ELF-1 (cell line): ENCODE data around the gene VAV3.
"Not testable (repeated sequence)": the region's sequence is repeated elsewhere in the genome, so short reads cannot be mapped to it uniquely, and the experiment has no call there.

Experiments
- DNase-seq: peaks from one replicate; pipeline ENCODE4 v3.0.0-alpha.2; 2016; ENCODE audit warnings: low read depth, low spot score

Gene VAV3

DNA sequence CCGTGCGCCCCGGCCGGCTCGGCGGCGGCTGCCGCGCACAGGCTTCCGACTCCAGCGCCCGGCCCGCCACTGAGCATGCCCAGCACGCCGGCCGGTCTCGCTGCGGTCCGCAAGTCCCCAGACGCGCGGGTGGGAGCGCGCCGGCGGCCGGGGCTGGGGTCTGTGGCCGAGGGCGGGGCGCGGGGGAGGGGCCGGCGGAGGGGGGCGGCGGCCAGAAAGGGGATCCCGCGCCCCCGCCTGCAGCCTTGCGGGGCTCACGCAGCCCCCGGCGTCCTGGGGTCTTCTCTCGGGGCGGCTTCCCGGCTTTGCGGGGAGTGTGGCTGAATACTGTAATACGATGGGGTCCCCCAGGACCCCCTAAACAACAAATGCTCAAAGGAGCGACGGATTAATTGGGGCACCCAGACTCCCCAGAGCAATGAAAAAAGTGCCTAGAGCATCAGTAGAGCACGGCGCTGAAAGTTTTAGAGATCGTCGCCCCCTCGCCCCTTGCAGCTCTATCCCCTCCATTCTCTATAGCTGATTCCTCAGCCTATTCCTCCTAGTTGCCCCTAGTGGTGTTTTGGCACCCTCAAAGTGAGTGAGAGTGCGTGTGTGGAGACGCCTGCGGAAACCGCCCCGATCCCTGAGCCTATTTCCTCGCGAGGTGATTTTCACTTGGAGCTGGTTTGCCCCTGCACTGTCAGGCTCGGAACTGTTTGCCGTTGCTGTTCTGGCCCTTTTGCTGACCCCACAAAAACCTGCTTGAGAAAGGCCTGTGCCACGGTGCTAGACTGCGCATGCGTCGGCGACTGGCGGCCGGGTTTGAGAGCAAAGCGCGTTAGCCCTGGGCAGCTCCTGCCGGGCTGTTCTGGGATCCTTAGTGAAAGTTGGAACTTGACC is at the start of gene VAV3:
TSS of gene VAV3 (minus strand) at position 71 of the 882 bp plus-strand sequence. CDS start 311 bp downstream, outside the sequence.
- DNase-seq: peak; percentile 93

- DNase-seq: peak; percentile 26
Measured at GRCh38 chr1:108012553-108012952, 47.6 kb upstream of the VAV3 start.

DNA sequence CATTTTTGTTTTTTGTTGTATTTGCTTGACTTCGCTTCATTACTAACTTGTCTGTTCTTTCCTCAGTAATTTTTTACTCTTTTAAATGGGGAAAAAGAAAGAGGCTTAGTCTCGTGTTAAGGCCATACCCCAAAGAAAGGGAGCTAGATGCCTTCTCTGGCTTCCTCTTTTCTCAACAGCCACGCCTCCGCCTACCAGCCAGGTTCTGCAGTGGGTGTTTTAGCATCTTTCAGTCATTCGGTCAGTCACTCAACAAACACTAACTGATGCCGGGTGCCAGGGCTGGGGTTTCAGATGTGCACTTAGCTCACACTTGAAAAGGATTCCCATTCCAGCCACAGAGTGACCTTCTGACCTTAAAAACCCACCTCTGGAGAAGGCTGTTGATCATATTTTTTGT is 46.3 kb upstream of the VAV3 start:
- DNase-seq: no peak

DNA sequence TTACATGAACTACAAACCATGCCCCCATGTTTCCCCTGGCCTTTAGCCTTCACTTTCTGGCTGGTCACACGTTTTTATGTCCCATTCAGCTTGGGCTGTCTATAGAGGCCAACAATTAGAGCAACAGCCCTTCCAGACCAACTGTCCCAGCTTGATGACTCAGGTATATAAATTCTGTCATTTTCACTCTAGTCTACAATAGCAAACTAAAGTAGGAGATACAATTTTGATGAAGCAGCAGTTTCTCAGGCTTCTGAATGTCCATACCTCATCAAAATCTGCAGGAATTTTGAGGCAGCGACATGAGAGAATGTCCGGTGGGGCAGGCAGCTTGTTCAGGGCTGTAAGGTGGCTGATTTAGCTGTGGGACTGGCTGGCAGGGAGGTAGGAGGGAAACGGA is 45.6 kb upstream of the VAV3 start:
- DNase-seq: no peak

GRCh38 chr1:108009603-108010195 is 44.7 kb upstream of the VAV3 start:
- DNase-seq: no peak

GRCh38 chr1:108007531-108007930 is 42.6 kb upstream of the VAV3 start:
- DNase-seq: peak; percentile 4

GRCh38 chr1:108007070-108007469 is 42.1 kb upstream of the VAV3 start:
- no peak for DNase-seq

DNA sequence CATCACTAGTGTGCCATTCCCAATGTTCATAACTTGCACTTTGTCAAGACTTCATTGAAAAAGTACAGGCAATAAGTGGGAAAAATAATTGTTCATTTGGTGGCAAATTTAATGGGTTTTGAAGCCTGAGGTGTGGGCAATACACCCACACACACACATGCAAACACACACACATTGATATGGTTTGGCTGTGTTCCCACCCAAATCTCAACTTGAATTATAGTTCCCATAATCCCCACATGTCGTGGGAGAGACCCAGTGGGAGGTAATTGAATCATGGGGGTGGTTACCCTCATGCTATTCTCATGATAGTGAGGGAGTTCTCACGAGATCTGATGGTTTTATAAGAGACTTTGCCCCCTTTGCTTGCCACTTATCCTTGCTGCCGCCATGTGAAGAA is 39.9 kb upstream of the VAV3 start:
- not testable (repeated sequence) for DNase-seq

DNA sequence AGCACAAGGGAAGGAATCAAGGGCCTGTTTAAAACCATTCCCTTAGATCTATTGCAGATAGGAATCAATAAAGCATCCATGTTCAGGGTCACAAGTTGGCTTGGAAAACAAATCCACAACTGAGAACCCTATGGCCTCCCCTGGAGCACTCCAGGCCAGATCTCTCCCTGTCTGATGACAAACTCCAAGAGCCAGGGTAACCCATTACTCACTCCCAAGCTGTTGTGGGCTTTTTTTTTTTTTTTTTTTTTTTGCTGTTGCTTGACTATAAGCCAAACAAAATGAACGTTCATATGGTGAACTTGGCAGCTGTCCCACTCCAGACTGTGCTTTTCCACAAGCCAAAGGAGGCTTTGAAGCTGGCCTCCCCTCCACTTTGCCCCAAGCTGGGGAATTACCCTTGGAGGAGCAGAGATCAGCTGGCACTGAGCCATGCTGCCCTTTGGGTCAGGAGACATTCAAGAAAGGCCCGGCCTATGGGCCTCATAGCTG is 35.7 kb upstream of the VAV3 start:
- DNase-seq: no peak

- no peak for DNase-seq
Measured at GRCh38 chr1:108000184-108000583, 35.2 kb upstream of the VAV3 start.

DNA sequence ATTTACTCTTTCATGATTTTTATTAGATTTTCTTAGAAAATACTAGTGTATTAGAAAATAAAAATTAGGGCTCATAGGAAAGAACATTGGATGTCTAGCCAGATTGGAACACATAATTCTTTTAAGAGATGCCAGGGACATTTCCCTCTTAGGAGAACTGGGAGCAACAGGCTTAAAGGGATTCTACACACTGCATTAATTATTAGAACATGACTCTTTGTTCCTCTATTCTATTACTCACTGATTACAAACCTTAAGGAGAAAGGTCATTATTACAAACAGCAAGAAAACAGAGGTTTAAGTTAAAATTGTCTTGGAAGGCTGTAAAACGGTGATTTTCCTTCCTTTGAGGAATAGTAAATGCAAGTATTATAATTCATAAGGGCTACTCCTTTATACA is 32.9 kb upstream of the VAV3 start:
- no peak for DNase-seq

DNA sequence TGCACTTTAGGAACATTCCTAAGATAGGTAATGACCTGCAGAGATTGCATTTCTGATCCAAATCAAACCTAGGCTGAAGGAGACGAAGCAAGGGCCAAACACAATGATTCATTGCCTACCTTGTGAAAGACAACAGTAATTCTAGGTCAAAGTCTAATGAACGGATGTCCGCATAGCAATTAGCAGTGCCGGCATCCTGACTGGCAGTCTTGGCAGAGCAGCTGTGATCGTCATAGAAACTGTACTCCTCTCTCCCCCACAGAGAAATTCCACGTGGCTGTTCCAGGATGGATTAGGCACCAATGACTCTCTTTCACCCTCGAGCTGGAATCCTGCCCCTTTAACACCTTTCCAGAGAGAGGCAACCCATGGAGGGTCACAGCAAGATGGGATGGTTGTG is 28.9 kb upstream of the VAV3 start:
- no peak for DNase-seq

DNA sequence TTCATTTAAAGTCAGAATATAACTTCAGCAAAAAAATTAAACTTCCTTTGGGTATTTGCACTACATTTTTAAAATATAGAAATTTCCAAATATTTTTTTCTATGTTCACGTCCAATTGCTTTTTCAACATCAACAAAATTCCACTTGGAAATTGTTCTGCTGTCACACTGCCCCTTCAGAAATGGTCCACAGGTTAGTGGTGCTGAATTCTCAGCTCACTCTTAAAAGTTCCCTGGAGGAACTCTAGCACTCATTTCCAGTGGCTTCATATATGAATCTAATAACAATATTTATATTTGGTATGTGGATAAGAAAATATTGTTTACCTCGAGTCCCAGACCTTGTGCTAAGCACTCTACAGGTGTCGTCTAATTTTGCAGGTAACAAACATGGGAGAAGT is 27.4 kb upstream of the VAV3 start:
- DNase-seq: no peak

DNA sequence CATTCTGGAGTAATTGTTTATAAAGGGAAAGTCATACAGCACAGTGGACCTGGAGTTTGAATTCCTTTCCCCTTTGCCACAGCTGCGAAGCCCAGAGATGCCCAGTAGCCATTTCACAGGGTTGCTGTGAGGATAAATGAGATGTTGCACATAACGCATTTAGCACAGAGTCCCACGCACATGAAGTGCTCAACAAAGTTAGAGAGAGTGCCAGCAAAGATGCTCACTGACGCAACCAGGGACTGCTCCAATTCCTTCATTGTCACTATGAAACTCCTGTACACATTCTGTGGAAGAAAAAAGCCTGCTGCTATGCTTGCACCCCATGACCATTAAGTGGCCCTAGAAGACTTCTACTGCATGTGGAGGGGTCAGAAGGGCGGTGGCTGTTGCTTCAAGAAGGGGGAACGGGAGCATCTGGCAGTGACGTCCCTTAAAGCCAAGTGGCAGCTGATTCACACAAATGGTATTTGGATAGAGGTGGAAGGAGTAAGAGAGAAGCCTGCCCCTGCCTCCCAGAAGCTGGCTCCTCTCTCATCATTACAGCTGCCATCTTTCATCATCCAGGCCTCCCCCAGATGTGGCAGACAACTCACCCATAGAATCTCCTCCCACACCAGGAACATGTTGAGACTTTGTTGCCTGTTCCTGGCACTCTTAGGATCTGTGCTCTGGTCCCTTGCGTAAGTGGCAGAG is 26.5 kb upstream of the VAV3 start:
- DNase-seq: no peak

- no peak for DNase-seq
Measured at GRCh38 chr1:107990606-107991005, 25.6 kb upstream of the VAV3 start.

GRCh38 chr1:107981277-107981676 is 16.3 kb upstream of the VAV3 start:
- DNase-seq: no peak

DNA sequence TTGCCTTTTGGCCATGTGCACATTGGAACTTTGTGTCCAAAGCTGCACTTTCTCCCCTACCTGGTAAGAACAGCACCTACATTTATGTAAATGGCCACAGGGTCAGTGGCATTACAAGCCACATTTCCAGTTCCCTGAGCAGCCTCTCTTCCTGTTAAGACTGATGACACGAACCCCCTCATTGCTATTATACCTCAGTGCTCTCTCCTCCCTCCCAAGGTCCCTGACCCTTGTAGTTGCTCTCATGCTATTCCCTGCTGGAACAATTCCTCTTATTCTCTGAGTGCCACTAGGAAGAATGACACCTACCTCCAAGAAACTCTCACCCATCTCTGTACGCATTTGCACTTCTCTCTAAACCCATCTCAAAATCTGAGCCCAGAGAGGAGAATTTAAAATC is 14.9 kb upstream of the VAV3 start:
- DNase-seq: peak; percentile 1

DNA sequence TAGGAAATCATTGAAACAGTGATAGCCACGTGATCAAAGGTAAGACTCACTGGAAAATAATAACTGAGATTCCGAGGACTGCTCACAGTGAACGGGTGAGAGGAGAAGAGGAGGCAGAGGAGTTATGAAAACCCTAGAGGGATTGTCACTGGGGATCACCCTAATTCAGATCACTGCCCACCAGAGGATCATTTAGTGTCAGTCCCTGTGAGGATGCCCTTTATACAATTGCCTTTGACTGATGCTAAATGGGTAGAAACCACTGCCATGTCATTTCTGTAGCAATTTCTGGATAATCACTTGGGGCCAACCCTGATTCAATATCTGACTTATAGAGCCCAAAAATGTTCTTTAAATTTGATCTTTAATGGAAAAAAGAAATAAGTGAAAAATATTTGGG is 14.1 kb upstream of the VAV3 start:
- no peak for DNase-seq

GRCh38 chr1:107976836-107977235 is 11.9 kb upstream of the VAV3 start:
- no peak for DNase-seq

DNA sequence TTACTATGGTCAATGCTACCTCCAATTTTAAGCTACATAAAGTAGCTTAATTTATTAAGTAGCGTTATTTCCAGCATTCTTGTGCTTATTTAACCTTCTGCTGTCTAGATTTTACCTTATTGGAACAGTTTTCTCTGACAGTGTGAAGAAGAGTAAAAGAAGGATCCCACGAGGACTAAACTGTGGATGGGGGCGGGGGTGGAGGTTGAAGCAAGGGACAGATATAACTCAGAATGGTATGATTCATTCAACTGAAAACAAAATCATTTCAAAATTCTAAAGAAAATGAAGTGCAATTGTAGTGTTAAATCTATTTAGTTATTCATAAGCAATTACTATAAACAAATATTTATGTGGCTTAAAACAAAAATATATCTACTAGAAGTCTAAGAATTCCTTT is 11.5 kb upstream of the VAV3 start:
- no peak for DNase-seq

DNA sequence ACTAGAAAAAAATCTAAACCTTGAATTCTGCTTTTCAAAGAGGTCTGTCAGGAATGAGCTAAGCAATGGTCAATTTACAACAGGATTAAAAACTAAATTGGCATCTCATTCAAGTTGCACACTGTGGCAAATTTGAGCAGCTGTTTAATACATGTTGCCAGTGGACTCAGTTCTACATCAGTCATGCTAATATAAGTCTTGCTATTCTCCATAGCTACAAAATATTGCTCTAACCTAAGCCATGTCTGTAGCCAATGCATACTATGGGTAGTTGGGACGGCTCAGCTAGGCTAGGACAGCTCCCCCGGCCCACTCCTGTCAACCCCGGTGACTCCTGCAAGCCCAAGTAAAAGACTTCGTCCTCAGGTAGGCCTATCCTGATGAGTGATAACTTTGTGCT is 10.9 kb upstream of the VAV3 start:
- no peak for DNase-seq

DNA sequence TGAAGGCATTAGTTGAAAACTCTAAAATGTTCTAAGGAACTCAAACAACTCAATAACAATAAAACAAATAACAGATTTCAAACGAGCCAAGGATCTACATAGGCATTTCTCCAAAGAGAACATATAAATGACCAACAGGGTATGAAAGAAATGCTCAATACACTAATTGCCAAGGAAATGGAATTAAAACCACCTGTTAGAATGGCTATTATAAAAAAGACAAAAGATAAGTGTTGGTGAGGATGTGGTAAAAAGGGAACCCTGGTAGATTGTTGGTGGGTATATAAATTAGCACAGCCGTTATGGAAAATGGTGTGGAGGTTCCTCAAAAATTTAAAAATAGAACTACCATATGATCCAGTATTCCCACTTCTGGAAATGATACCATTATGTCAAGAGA is 9.1 kb upstream of the VAV3 start:
- no peak for DNase-seq
